GM21367 (cell line): ENCODE measurements around the gene MAST2.
"Not testable (repeated sequence)": the region's sequence is repeated elsewhere in the genome, so short reads cannot be mapped to it uniquely, and the experiment has no call there.

Experiments used
- ATAC-seq: cut with Tn5 transposase; IDR thresholded peaks from one replicate; pipeline ENCODE4 v1.9.1; 2021; ENCODE audit not compliant: unreplicated experiment

MAST2 gene

DNA sequence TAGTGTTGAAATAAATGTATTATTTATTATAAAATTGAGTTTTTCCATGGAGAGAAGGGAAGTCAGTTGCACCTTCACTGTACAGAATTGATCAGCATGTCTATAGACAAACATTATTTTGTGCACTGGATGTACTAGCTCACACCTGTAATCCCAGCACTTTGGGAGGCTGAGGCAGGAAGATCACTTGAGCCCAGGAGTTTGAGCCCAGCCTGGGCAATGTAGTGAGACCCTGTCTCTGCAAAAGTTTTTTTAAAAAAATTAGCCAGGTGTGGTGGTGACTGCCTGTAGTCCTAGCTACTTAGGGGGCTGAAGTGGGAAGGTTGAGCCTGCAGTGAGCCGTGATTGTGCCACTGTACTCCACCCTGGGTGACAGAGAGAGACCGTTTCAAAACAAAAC lies 87.7 kb downstream of the MAST2 start:
- ATAC-seq, result no peak

GRCh38 chr1:45892068-45892785 lies 88.8 kb downstream of the MAST2 start:
- no peak for ATAC-seq

GRCh38 chr1:45894331-45894730 lies 90.9 kb downstream of the MAST2 start:
- no peak for ATAC-seq

DNA sequence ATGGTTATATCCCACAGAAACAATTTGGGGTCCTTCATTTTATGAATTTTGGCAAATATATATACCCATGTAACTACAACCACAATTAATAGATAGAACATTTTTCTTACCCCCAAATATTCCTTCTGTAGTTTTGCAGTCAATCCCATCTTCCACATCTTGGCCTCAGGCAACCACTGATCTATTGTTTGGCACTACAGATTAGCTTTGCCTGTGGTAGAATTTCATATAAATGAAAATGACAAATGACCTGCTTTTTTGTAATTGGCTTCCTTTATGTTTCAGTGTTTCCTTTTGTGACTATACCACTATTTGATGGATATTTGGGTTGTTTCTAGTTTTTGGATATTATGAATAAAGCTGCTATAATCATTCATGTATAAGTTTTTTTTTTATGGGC lies 91.5 kb downstream of the MAST2 start:
- no peak for ATAC-seq

DNA sequence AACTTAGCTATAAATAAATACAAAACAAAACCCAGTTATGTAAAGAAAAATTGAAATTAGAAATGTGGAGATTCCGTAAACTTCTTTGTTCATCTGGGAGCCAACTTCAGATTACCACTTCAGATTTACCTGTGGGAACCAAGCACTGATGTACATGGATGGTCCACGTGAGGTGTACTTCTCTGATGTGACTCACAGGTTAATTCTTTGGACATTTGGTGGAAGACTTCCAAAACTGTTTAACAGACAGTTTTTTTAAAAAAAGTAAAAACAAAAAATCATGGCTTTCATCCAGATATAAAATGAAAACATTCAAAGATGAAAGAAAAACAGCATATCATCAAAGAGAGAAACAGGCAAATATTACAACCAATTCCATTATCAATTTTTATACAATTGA lies 92.0 kb downstream of the MAST2 start:
- no peak for ATAC-seq

GRCh38 chr1:45906883-45907282 lies 103.5 kb downstream of the MAST2 start:
- no peak for ATAC-seq

DNA sequence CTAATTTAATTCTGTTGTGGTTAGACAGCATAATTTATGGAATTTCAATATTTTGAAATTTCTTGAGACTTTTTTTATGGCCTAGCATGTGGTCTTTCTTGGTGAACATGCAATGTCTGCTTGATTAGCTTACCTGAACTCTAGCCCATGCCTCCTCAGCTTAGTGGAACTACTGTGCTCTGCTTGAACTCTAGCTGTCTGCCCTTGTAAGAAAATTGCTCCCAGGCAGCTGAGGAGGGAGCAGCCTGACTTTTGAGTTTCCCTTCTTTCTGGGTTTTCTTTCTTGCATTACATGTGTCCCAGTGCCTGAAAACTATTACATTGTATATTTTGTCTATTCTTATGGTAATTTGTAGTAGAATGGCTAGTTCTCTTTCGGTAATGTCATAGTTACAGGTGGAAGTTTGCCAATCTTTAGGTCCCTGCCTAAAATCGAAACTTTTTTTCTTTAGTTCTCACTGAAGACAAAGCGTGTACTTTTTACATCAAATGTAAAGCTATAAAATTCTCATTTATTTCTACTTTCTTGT lies 105.3 kb downstream of the MAST2 start:
- ATAC-seq, result no peak

DNA sequence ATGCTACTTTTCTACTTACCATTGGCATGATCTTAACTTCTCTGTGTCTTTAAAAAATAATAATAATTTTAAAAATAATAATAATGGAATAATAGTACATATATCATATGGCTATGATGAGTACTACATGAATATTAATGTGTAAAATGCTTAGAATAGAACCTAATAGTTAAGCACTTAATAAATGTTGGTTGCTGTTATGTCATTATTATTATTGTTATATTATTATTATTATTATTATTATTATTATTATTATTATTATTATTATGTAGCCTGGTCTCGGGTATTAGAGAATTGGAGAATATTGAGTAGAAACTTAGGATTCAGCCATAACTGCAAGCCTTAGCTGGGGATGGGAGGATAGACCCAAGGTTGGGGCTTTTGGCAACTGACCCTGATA lies 108.2 kb downstream of the MAST2 start:
- ATAC-seq, result no peak

DNA sequence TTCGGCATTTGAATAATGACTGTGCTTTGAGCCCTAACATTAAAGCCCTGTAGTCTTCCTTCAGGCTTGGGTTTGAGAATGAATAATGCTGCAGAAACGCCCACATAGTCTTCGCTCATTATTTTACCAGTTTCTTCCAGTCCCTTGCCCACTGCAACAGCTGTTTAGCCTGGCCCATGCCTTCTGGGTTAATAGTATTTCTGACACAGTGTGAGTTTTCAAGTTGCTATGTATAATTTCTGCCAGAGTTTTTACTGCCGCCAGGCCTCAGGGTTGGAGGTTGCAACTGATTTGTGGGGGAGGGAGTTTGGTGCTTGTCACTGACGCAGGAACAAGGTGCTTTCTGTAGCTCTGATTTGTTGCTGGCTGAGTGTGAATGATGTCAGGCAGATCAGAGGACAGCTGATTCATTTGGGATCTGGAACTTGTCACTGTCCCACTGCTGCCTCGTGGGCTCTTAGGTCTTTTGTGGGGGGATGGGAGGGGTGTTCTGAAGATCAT lies 109.8 kb downstream of the MAST2 start:
- no peak for ATAC-seq

DNA sequence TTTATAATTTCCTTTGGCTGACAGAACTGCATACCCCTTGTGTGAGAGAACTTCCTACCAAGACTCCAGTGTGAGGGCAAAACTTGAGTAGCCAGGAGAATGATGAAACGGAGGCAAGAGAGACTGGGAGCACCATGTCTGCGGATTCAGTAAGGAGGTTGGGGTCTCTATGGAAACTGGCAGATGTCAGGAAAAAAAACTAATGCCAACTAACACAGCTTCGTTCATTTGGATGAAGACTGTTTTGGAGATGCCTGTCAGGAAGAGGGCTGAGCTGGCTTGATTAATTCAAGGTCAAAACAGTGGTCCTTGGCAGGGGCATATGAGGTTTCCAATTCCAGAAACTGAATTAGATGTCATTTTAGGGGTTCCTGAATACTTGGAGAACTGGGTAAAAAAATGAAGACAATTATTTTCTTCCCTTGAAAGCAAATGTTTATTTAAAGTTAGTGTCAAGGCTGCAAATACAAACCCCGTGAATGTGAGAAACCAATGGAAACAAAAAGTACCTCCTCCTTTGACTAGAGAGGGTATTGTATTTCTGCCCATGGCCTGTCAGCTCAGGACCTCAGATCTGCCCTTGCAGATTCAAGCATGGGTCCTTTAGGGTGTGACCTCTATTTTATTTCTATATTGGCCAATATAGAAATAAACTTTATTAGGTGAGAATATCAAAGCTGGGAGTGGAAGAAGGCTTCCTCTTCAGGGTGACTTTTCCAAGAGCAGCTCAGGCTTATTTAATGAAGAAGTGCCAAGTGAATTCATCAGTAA lies 110.5 kb downstream of the MAST2 start:
- no peak for ATAC-seq

GRCh38 chr1:45914836-45915235 lies 111.4 kb downstream of the MAST2 start:
- no peak for ATAC-seq

- ATAC-seq, result no peak
Measured at GRCh38 chr1:45922374-45922773, 119.0 kb downstream of the MAST2 start.

GRCh38 chr1:45922813-45923212 lies 119.4 kb downstream of the MAST2 start:
- ATAC-seq, result no peak

DNA sequence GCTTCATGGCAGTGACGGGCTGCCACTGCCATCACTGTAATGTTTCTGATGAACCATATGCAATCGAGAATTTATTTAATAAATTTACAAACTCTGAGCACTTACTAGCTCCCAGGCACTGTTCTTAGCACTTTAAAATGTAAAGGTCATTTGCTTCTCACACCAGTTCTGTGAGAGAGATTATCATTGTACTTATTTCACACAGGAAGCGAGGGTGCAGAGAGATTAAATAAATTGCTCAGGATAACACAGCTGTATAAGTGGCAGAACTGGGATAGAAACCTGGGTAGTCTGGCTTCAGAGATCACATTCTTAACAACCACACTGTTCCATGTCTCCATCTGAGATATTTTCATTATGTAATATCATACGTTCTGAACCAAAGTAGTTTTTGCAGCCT lies 119.9 kb downstream of the MAST2 start:
- no peak for ATAC-seq

- ATAC-seq, result no peak
Measured at GRCh38 chr1:45924736-45925135, 121.3 kb downstream of the MAST2 start.

DNA sequence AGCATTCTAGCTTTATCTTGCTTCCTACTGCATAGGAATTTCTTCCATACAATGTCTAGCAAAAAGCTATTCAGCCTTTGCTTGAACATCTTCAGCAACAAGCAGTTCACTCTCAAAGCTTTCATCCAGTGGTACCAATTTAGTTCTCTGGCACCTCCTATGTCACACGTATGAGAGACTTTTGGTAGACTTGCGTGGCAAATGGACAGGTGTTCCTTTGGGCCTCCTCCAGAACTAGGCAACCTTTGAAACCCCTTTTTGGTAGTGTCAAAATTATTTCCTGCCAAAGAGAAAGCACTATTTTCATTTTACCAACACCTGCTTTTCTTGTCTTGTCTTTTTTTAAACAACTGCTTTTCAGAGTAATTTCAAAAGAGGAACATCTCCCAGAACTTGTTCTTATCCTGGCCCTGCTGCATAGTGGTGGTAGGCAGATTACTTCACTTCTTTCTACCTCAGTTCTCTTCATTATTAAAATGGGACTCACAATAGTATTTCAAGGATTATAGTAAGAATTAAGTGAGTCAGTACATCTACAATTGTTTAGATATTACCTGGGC lies 122.4 kb downstream of the MAST2 start:
- no peak for ATAC-seq

GRCh38 chr1:45926330-45926729 lies 122.9 kb downstream of the MAST2 start:
- ATAC-seq, result no peak

DNA sequence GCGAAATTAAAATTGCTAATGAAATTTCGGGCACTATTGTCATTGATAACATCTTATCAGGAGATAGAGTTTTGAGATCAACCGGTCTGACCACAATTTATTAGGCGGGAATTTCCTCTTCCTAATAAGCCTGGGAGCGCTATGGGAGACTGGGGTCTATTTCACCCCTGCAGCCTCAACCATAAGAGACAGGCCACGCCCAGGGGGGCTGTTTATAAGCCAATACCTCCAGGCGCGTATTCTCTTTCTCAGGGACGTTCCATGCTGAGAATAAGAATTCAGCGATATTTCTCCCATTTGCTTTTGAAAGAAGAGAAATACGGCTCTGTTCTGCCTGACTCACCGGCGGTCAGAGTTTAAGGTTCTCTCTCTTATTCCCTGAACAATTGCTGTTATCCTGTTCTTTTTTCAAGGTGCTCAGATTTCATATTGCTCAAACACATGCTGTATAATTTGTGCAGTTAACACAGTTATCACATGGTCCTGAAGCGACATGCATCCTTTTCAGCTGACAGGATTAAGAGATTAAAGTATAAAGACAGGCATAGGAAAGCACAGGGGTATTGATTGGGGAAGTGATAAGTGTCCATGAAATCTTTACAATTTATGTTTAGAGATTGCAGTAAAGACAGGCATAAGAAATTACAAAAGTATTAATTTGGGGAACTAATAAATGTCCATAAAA lies 124.0 kb downstream of the MAST2 start:
- ATAC-seq, result not testable (repeated sequence)

GRCh38 chr1:45928486-45929205 lies 125.2 kb downstream of the MAST2 start:
- ATAC-seq, result no peak

DNA sequence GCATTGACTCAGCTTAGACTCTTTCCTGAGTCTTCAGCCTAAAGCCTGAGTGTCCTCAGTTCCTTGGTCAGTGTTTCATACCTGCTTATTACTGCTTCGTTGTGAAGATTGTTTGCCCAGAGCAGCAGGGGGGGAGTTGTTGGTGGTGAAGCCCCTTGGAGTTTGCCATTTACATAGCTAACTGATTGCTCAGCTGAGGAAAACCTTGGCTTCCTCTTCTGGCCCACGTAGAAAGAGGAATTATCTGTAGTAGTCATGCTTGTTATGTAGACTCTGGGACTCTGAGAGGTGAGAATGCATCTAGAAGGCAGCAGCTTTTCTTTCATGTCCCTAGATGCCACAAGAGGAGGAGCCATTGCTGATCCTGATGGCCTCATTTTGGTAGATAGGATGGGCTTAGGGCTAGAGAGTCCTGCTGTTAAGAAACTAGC lies 125.9 kb downstream of the MAST2 start:
- no peak for ATAC-seq
